Endodermal cell (in vitro differentiated cells): ENCODE results near the gene ZNF532. TPM values are rescaled to one million over a fixed set of nuclear protein-coding genes. Genes with fewer than 3 reads are reported as not detected.

ENCODE experiments used
- DNase-seq: peaks from one replicate; pipeline ENCODE4 v3.0.0-alpha.2; 2017
- H3K27ac ChIP-seq: 2 replicates; pipeline ENCODE4 v1.5.1; 2013; ENCODE audit warnings: mild to moderate bottlenecking, low read depth, low read length, moderate library complexity
- H3K27me3 ChIP-seq: 2 replicates; pipeline ENCODE4 v1.6.1; 2013; ENCODE audit warnings: mild to moderate bottlenecking, low read length, moderate library complexity; ENCODE audit not compliant: insufficient read depth, control insufficient read depth, poor library complexity, severe bottlenecking
- H3K36me3 ChIP-seq: 2 replicates; pipeline ENCODE4 v1.7.0; 2013; ENCODE audit warnings: mild to moderate bottlenecking, low read length, moderate library complexity; ENCODE audit not compliant: control insufficient read depth, insufficient read depth
- H3K4me1 ChIP-seq: one replicate; pipeline ENCODE4 v1.7.0; 2013; ENCODE audit warnings: low read length; ENCODE audit not compliant: control insufficient read depth, insufficient read depth
- H3K4me3 ChIP-seq: 2 replicates; pipeline ENCODE4 v1.5.1; 2013; ENCODE audit warnings: mild to moderate bottlenecking, low read length, moderate library complexity
- H3K9ac ChIP-seq: 2 replicates; pipeline ENCODE4 v1.6.1; 2013; ENCODE audit warnings: mild to moderate bottlenecking, low read length, moderate library complexity; ENCODE audit not compliant: poor library complexity, severe bottlenecking; ENCODE audit errors: extremely low read depth
- H3K9me3 ChIP-seq: 2 replicates; pipeline ENCODE4 v1.6.1; 2013; ENCODE audit warnings: mild to moderate bottlenecking, low read length, moderate library complexity; ENCODE audit not compliant: control insufficient read depth
- H3K27ac Mint-ChIP-seq: 2 replicates; pipeline ENCODE4 v1.8.0; 2020; ENCODE audit warnings: mixed read lengths
- H3K27me3 Mint-ChIP-seq: 2 replicates; pipeline ENCODE4 v1.8.0; 2021; ENCODE audit warnings: mild to moderate bottlenecking, mixed read lengths; ENCODE audit not compliant: insufficient read depth
- H3K36me3 Mint-ChIP-seq: 2 replicates; pipeline ENCODE4 v1.8.0; 2020; ENCODE audit warnings: low read depth, mixed read lengths
- H3K4me1 Mint-ChIP-seq: 2 replicates; pipeline ENCODE4 v1.8.0; 2020; ENCODE audit warnings: mixed read lengths
- H3K4me3 Mint-ChIP-seq: 2 replicates; pipeline ENCODE4 v1.8.0; 2020; ENCODE audit warnings: mild to moderate bottlenecking, moderate library complexity, mixed read lengths
- H3K9me3 Mint-ChIP-seq: 2 replicates; pipeline ENCODE4 v1.8.0; 2020; ENCODE audit warnings: mild to moderate bottlenecking, mixed read lengths
- CTCF ChIP-seq: fragments of 200-600 bp; sonication (generic); conservative IDR thresholded peaks from 2 replicates; pipeline ENCODE4 v1.5.0; 2021; ENCODE audit warnings: antibody characterized with exemption, mild to moderate bottlenecking
- WGBS, 2 experiments: methylation state at CpG; one replicate each; pipeline versions ENCODE4 v1.1.5 to v1.1.7; 2013; ENCODE audit warnings: missing lambda C conversion rate in 2 of 2, mixed read lengths in 1 of 2; ENCODE audit not compliant: insufficient coverage in 1 of 2, insufficient read length in 1 of 2; 5-methylcytosine and 5-hydroxymethylcytosine counted together
- total RNA-seq, 2 donors: library from RNA; stranded (reverse); fragmentation: NEBNext Ultra II Directional in 1 of 2; extraction: Animal tissue kit (Norgen Biotek cat#: 25700) in 1 of 2; gene quantifications; 2 replicates in 1 of 2; 3 replicates in 1 of 2; pipeline ENCODE4 v1.2.1, GENCODE V29; 2021

ZNF532 gene
- total RNA-seq, 2 donors from 2014 or later = 138 to 207 TPM

- H3K27me3 ChIP-seq = no peaks in the 10 kb centered on the region
- Mint-ChIP-seq H3K36me3 (no peaks in the 10 kb centered on the region), H3K27ac (peak overlapping the region; percentile 93), H3K4me1 (peaks cover 44% of the 10 kb centered on the region), H3K9me3 (no peaks in the 10 kb centered on the region), H3K4me3 (no peak overlapping the region), H3K27me3 (no peaks in the 10 kb centered on the region)
- no peaks in the 10 kb centered on the region for H3K36me3 ChIP-seq
- no peaks in the 10 kb centered on the region for H3K9me3 ChIP-seq
- peaks cover 16% of the 10 kb centered on the region for H3K4me1 ChIP-seq
- no peak overlapping the region for H3K4me3 ChIP-seq
- DNase-seq = no peak
- no peak for TF ChIP-seq CTCF
- H3K9ac ChIP-seq = no peak overlapping the region
- H3K27ac ChIP-seq = no peak overlapping the region
- WGBS, 2 experiments = 93 to 96% methylated on average over 9 to 11 of the region's 11 CpGs
These were observed 5.8 kb upstream of the ZNF532 start for GRCh38 chr18:58858591-58859468.

DNA sequence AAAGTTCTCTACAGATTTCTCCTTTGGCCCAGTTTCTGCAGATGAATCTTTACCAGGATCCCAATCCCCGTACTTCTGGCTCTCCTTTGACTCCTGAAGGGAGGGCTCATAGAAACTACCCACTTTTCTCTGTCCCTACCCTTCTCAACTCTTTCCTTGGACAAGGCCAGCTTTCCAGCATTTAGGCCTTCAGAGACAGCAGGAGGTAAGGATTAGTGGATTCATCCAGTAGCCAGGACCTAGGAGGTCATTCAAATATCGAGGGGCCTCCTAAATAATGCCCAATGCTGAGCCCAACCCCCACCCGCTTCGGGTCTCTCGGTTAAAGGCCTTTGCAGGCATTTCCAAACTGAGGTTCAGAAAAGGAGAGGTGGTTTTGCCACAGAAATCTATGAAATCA lies 4.8 kb upstream of the ZNF532 start:
- Mint-ChIP-seq H3K27me3 (no peaks in the 10 kb centered on the region), H3K36me3 (peaks cover 2% of the 10 kb centered on the region), H3K9me3 (no peaks in the 10 kb centered on the region), H3K4me1 (peaks cover 51% of the 10 kb centered on the region), H3K4me3 (peak overlapping the region; percentile 24), H3K27ac (peak overlapping the region; percentile 93)
- peak; percentile 77 for DNase-seq
- H3K27ac ChIP-seq = peak overlapping the region; percentile 97
- 0 to 24% methylated on average over 1 to 5 of the region's 5 CpGs for WGBS, 2 experiments
- H3K36me3 ChIP-seq = peaks cover 4% of the 10 kb centered on the region
- H3K4me1 ChIP-seq = peaks cover 16% of the 10 kb centered on the region
- H3K4me3 ChIP-seq = peak overlapping the region; percentile 19
- no peak for TF ChIP-seq CTCF
- no peaks in the 10 kb centered on the region for H3K9me3 ChIP-seq
- no peaks in the 10 kb centered on the region for H3K27me3 ChIP-seq
- H3K9ac ChIP-seq = no peak overlapping the region

DNA sequence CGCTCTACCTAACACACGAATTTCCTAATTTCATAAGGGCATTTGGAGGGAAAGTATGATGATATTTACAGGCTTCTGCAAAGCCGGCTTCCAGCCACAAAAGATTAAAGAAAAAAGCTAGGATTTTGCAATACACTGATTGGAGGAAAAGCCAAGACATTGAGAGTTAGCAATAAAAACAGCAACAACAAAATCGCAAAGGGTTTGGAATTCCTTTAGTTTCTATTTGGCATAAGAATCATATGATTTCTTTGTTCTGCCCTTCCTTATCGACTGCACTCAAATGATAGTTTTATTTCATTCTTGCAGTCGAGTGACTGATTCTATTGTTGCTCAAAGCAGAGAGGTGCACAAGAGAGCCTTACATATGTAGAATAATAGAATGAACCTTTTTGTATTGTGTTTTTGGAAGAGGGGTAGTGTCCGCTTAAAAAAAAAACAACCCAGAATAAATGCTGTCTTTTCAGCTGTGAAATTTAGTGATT lies 3.9 kb upstream of the ZNF532 start:
- Histone ChIP-seq H3K4me1 (peaks cover 16% of the 10 kb centered on the region), H3K27ac (peak overlapping the region; percentile 97), H3K27me3 (no peaks in the 10 kb centered on the region), H3K9ac (no peak overlapping the region), H3K4me3 (peak overlapping the region; percentile 19), H3K36me3 (peaks cover 12% of the 10 kb centered on the region), H3K9me3 (no peaks in the 10 kb centered on the region)
- Mint-ChIP-seq H3K4me1 (peaks cover 60% of the 10 kb centered on the region), H3K4me3 (peak overlapping the region; percentile 11), H3K27ac (peak overlapping the region; percentile 93), H3K27me3 (no peaks in the 10 kb centered on the region), H3K36me3 (peaks cover 10% of the 10 kb centered on the region), H3K9me3 (no peaks in the 10 kb centered on the region)
- 49 to 54% methylated on average over 5 of the region's 7 CpGs for WGBS, 2 experiments
- no peak for TF ChIP-seq CTCF
- no peak for DNase-seq
